Measurements from ENCODE around the gene IFIT5. TPM values are rescaled to one million over a fixed set of nuclear protein-coding genes. Genes with fewer than 3 reads are reported as not detected.

The IFIT5 gene
- polyA plus RNA-seq, 2 of the 4 experiments (the other 2 are of a cell fraction): 7.8 to 11.5 TPM

GRCh38 chr10:89452193-89452592 is 37.8 kb downstream of the IFIT5 start:
- Histone ChIP-seq H3K27ac (no peak overlapping the region), H3K4me2 (no peak overlapping the region), H3K9me3 (no peaks in the 10 kb centered on the region), H3K4me1 (no peaks in the 10 kb centered on the region), H3K4me3 (no peak overlapping the region)
- no peak for FAIRE-seq
- CTCF ChIA-PET: no interaction called here
- peak; percentile 78 for TF ChIP-seq MAFK (IDR thresholded peaks at IDR 0.05; ENCODE audit: partially characterized antibody)
- TF ChIP-seq PBX3 (IDR thresholded peaks at IDR 0.05): no peak
- POLR2A ChIA-PET: no interaction called here
- ATAC-seq: no peak
- WGBS (ENCODE audit: missing lambda C conversion rate): 74% methylated on average over 1 of the region's 1 CpG
- DNase-seq (ENCODE audit: low read depth in 1 of 2, low spot score in 1 of 2): no peak

- ATAC-seq: no peak
- DNase-seq (ENCODE audit: low read depth in 1 of 2, low spot score in 1 of 2): no peak
- Histone ChIP-seq H3K27ac (no peak overlapping the region), H3K4me2 (no peak overlapping the region), H3K4me3 (no peak overlapping the region), H3K9me3 (no peaks in the 10 kb centered on the region), H3K4me1 (peaks cover 11% of the 10 kb centered on the region)
- no peak for FAIRE-seq
- WGBS (ENCODE audit: missing lambda C conversion rate): 90% methylated on average over 1 of the region's 1 CpG
- ChIA-PET CTCF (interaction anchor here (1.4 to 1.9 kb wide), 2 partner anchors 11 to 108 kb away, joined by 4 to 7 read pairs; no protein-coding TSS in a partner anchor), POLR2A (no interaction called here)
- no peak for TF ChIP-seq MAZ (IDR thresholded peaks at IDR 0.05; ENCODE audit: borderline replicate concordance, low read depth, low read length)
- TF ChIP-seq NFE2L2 (conservative IDR thresholded peaks at IDR 0.05; ENCODE audit: low read length): no peak
- no peak for TF ChIP-seq KDM5A (IDR thresholded peaks at IDR 0.05)
- TF ChIP-seq FOXS1 (CRISPR knock-in tag; IDR thresholded peaks at IDR 0.05): no peak
- TF ChIP-seq USF2 (IDR thresholded peaks at IDR 0.05): no peak
- TF ChIP-seq BCL3 (IDR thresholded peaks at IDR 0.05): no peak
- no peak for TF ChIP-seq CHD2 (IDR thresholded peaks at IDR 0.05; ENCODE audit: low read length, partially characterized antibody)
- no peak for TF ChIP-seq RAD21 (conservative IDR thresholded peaks at IDR 0.05 in 1 of 2, IDR thresholded peaks at IDR 0.05 in 1 of 2)
Observed at GRCh38 chr10:89454561-89455347, 40.4 kb downstream of the IFIT5 start.

GRCh38 chr10:89458291-89458690 is 43.9 kb downstream of the IFIT5 start:
- H3K4me3 ChIP-seq: no peak overlapping the region

More at GRCh38 chr10:89458291-89458690, 43.9 kb downstream of the IFIT5 start:
- H3K9me3 ChIP-seq: no peaks in the 10 kb centered on the region
- ATAC-seq: no peak
- peaks cover 11% of the 10 kb centered on the region for H3K4me1 ChIP-seq
- no peak overlapping the region for H3K27ac ChIP-seq
- no peak for TF ChIP-seq EP300 (IDR thresholded peaks at IDR 0.05)
- TF ChIP-seq PBX3 (IDR thresholded peaks at IDR 0.05): no peak
- TF ChIP-seq RCOR1 (IDR thresholded peaks at IDR 0.05; ENCODE audit: low read depth, low read length): no peak
- WGBS (ENCODE audit: missing lambda C conversion rate): 21% methylated on average over 3 of the region's 3 CpGs
- DNase-seq (ENCODE audit: low read depth in 1 of 2, low spot score in 1 of 2): no peak
- H3K4me2 ChIP-seq: peak overlapping the region; percentile 56
- FAIRE-seq: no peak
- ChIA-PET POLR2A (no interaction called here), CTCF (interaction anchor here (0.7 kb wide), 1 partner anchor 14 kb away, joined by 3 read pairs; no protein-coding TSS in a partner anchor)

Data from A549 (cell line).